Glomerular visceral epithelial cell (primary cell): ENCODE measurements around the gene SLC25A30.
"Not testable (repeated sequence)": the region's sequence is repeated elsewhere in the genome, so short reads cannot be mapped to it uniquely, and the experiment has no call there.

Experiments used
- DNase-seq: peaks from one replicate; pipeline ENCODE4 v3.0.0-alpha.2; 2016; ENCODE audit errors: extremely low spot score

SLC25A30 gene

GRCh38 chr13:45367358-45367757 is 50.8 kb downstream of the SLC25A30 start:
- DNase-seq, result peak; percentile 94

GRCh38 chr13:45365558-45365885 is 52.7 kb downstream of the SLC25A30 start:
- DNase-seq, result no peak

- DNase-seq, result no peak
These were observed 53.2 kb downstream of the SLC25A30 start for GRCh38 chr13:45364876-45365557.

- DNase-seq, result no peak
These were observed 55.2 kb downstream of the SLC25A30 start for GRCh38 chr13:45362939-45363338.

GRCh38 chr13:45361596-45362206 is 56.5 kb downstream of the SLC25A30 start:
- DNase-seq, result peak; percentile 59

GRCh38 chr13:45356966-45357672 is 61.1 kb downstream of the SLC25A30 start:
- peak; percentile 42 for DNase-seq

- no peak for DNase-seq
These were observed 64.3 kb downstream of the SLC25A30 start for GRCh38 chr13:45353895-45354294.

- DNase-seq, result no peak
These were observed 66.1 kb downstream of the SLC25A30 start for GRCh38 chr13:45352031-45352430.

GRCh38 chr13:45350152-45350551 is 68.0 kb downstream of the SLC25A30 start:
- no peak for DNase-seq

GRCh38 chr13:45349438-45349837 is 68.7 kb downstream of the SLC25A30 start:
- DNase-seq, result no peak

- DNase-seq, result not testable (repeated sequence)
These were observed 74.1 kb downstream of the SLC25A30 start for GRCh38 chr13:45344064-45344463.
